CD4-positive, alpha-beta T cell (primary cell): ENCODE data around the gene PPP1R14B. TPM values are rescaled to one million over a fixed set of nuclear protein-coding genes. Genes with fewer than 3 reads are reported as not detected.

Experiments used
- ATAC-seq: fragments of 200-7000 bp; cut with Tn5 transposase; one replicate; pipeline ENCODE4 v1.10.0; 2022; ENCODE audit warnings: mild to moderate bottlenecking; ENCODE audit not compliant: poor library complexity
- CTCF ChIA-PET: fragments of 350-600 bp; sonication (Branson Sonifier 250); formaldehyde crosslinking; loops from one replicate; lab custom pipeline; 2021; ENCODE audit warnings: antibody characterized with exemption, inconsistent platforms; lab: Charles Lee
- POLR2A ChIA-PET: fragments of 350-600 bp; sonication (Branson Sonifier 250); formaldehyde crosslinking; loops from one replicate; lab custom pipeline; 2021; ENCODE audit warnings: antibody characterized with exemption, inconsistent platforms; lab: Charles Lee
- DNase-seq, 14 experiments: peaks; one replicate each; pipeline ENCODE4 v3.0.0-alpha.2; 2013 to 2020; ENCODE audit warnings: mixed read lengths in 2 of 14
- H3K27ac ChIP-seq, 2 donors: one replicate each; pipeline versions ENCODE4 v1.5.1 to v1.7.0; 2013; ENCODE audit warnings: low read length in 2 of 2, low read depth in 1 of 2, mild to moderate bottlenecking in 1 of 2
- H3K27me3 ChIP-seq, 2 experiments: 1 replicate in 1 of 2; 2 replicates in 1 of 2; pipeline versions ENCODE4 v1.6.1 to v1.7.0; 2013; ENCODE audit warnings: low read length in 2 of 2, control low read depth in 1 of 2, mild to moderate bottlenecking in 1 of 2, moderate library complexity in 1 of 2; ENCODE audit not compliant: insufficient read depth in 2 of 2, control insufficient read depth in 1 of 2
- H3K36me3 ChIP-seq: one replicate; pipeline ENCODE4 v1.6.1; 2013; ENCODE audit warnings: low read length, control low read depth; ENCODE audit not compliant: insufficient read depth
- H3K4me1 ChIP-seq: one replicate; pipeline ENCODE4 v1.6.1; 2013; ENCODE audit warnings: low read length, control low read depth; ENCODE audit not compliant: insufficient read depth
- H3K4me3 ChIP-seq: one replicate; pipeline ENCODE4 v1.5.1; 2013; ENCODE audit warnings: mild to moderate bottlenecking, low read length, moderate library complexity
- H3K9me3 ChIP-seq, 2 experiments: 1 replicate in 1 of 2; 2 replicates in 1 of 2; pipeline versions ENCODE4 v1.6.1 to v1.7.0; 2013; ENCODE audit warnings: low read length in 2 of 2, mild to moderate bottlenecking in 2 of 2, control low read depth in 1 of 2, moderate library complexity in 1 of 2; ENCODE audit not compliant: control insufficient read depth in 1 of 2, insufficient read depth in 1 of 2
- H3K27ac Mint-ChIP-seq: one replicate; pipeline ENCODE4 v1.8.0; 2020; ENCODE audit warnings: mixed read lengths
- H3K27me3 Mint-ChIP-seq: one replicate; pipeline ENCODE4 v1.8.0; 2021; ENCODE audit warnings: mixed read lengths
- H3K36me3 Mint-ChIP-seq: one replicate; pipeline ENCODE4 v1.8.0; 2021; ENCODE audit warnings: low read depth, mixed read lengths
- H3K4me1 Mint-ChIP-seq: one replicate; pipeline ENCODE4 v1.8.0; 2021; ENCODE audit warnings: low read depth, mixed read lengths
- H3K4me3 Mint-ChIP-seq: one replicate; pipeline ENCODE4 v1.8.0; 2020; ENCODE audit warnings: mild to moderate bottlenecking, mixed read lengths
- H3K9me3 Mint-ChIP-seq: one replicate; pipeline ENCODE4 v1.8.0; 2020; ENCODE audit warnings: mixed read lengths
- intact Hi-C, 2 experiments: fragments of 100-400 bp; cut with DNase I in 1 of 2; cut with micrococcal nuclease in 1 of 2; formaldehyde crosslinking; loops; one replicate each; pipeline versions ENCODE4 v1.15.1 to v1.9.0; 2023 to 2025; cut with DNase I, micrococcal nuclease
- total RNA-seq, 174 experiments: library from RNA in 2 of 174; stranded (reverse) in 2 of 174; gene quantifications; one replicate each; pipeline ENCODE4 v1.2.3 and lab custom pipeline; 2021 to 2026
- TF ChIP-seq, protein P1 (sequence below): fragments of 200-600 bp; IDR thresholded peaks from one replicate; pipeline ENCODE4 v1.8.0; 2022; ENCODE audit warnings: antibody characterized with exemption, mild to moderate bottlenecking

Gene PPP1R14B
- total RNA-seq, 2 experiments from 2014 or later: 17.1 to 21.0 TPM

- peaks cover 33% of the 10 kb centered on the region for H3K4me1 ChIP-seq
- H3K27ac Mint-ChIP-seq: no peak overlapping the region
- H3K9me3 Mint-ChIP-seq: no peaks in the 10 kb centered on the region
- intact Hi-C loops: loop anchor here in 1 of 2 experiments (5.0 to 10.0 kb wide), 2 partner anchors 67 to 400 kb away; partner anchors contain the start of gene STIP1
- peaks cover 16% of the 10 kb centered on the region for H3K36me3 ChIP-seq
- no peak overlapping the region for H3K27ac ChIP-seq
- CTCF ChIA-PET: interaction anchor here (0.6 to 0.9 kb wide), 2 partner anchors 17 to 50 kb away, joined by 3 read pairs; no protein-coding TSS in a partner anchor
- H3K4me1 Mint-ChIP-seq: peaks cover 12% of the 10 kb centered on the region
- DNase-seq (no peak), ATAC-seq (no peak)
- POLR2A ChIA-PET: no interaction called here
- H3K4me3 Mint-ChIP-seq: no peak overlapping the region
- H3K27me3 ChIP-seq: no peaks in the 10 kb centered on the region
- TF ChIP-seq, protein P1, sequence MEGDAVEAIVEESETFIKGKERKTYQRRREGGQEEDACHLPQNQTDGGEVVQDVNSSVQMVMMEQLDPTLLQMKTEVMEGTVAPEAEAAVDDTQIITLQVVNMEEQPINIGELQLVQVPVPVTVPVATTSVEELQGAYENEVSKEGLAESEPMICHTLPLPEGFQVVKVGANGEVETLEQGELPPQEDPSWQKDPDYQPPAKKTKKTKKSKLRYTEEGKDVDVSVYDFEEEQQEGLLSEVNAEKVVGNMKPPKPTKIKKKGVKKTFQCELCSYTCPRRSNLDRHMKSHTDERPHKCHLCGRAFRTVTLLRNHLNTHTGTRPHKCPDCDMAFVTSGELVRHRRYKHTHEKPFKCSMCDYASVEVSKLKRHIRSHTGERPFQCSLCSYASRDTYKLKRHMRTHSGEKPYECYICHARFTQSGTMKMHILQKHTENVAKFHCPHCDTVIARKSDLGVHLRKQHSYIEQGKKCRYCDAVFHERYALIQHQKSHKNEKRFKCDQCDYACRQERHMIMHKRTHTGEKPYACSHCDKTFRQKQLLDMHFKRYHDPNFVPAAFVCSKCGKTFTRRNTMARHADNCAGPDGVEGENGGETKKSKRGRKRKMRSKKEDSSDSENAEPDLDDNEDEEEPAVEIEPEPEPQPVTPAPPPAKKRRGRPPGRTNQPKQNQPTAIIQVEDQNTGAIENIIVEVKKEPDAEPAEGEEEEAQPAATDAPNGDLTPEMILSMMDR: no peak
- H3K27me3 Mint-ChIP-seq: no peaks in the 10 kb centered on the region
- peaks cover 8% of the 10 kb centered on the region for H3K36me3 Mint-ChIP-seq
- H3K9me3 ChIP-seq: no peaks in the 10 kb centered on the region
- H3K4me3 ChIP-seq: no peak overlapping the region
These were observed 7.6 kb upstream of the PPP1R14B start for GRCh38 chr11:64254326-64254725.

DNA sequence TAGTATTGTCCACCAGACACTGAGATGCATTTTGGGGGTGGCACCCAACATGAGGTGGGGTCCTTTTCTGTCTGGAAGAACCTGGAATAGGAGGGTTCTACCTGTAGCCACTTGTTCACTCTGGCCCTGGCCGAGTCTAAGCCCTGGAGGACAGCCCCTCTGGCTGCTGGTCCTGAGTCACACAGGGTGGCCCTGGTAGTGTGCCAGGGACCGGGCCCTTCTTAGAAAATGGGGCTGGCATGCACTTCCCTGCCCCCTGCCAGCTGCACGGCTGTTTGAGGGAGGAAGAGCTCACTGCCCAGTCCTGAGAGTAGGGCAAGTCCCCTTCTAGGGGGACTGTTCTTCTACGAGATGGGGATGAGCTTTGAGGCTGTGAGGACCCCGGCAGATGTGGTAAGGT lies 6.7 kb upstream of the PPP1R14B start:
- Histone ChIP-seq H3K27me3 (no peaks in the 10 kb centered on the region), H3K27ac (no peak overlapping the region), H3K4me1 (peaks cover 31% of the 10 kb centered on the region), H3K36me3 (peaks cover 7% of the 10 kb centered on the region), H3K9me3 (no peaks in the 10 kb centered on the region), H3K4me3 (no peak overlapping the region)
- POLR2A ChIA-PET: no interaction called here
- CTCF ChIA-PET: interaction anchor here (0.6 kb wide), 1 partner anchor 51 kb away, joined by 3 read pairs; no protein-coding TSS in a partner anchor
- DNase-seq: no peak
- TF ChIP-seq, protein P1: no peak
- H3K9me3 Mint-ChIP-seq: no peaks in the 10 kb centered on the region
- H3K27me3 Mint-ChIP-seq: no peaks in the 10 kb centered on the region
- peaks cover 7% of the 10 kb centered on the region for H3K36me3 Mint-ChIP-seq
- ATAC-seq: no peak
- H3K27ac Mint-ChIP-seq: no peak overlapping the region
- peak overlapping the region; percentile 45 for H3K4me3 Mint-ChIP-seq
- peaks cover 12% of the 10 kb centered on the region for H3K4me1 Mint-ChIP-seq
- intact Hi-C loops: loop anchor here in 1 of 2 experiments (5.0 to 10.0 kb wide), 2 partner anchors 66 to 401 kb away; partner anchors contain the start of gene STIP1

- H3K9me3 Mint-ChIP-seq: no peaks in the 10 kb centered on the region
- intact Hi-C loops: loop anchor here in 1 of 2 experiments (5.0 to 10.0 kb wide), 2 partner anchors 66 to 402 kb away; partner anchors contain the start of gene STIP1
- no peak overlapping the region for H3K4me3 ChIP-seq
These were observed 6.3 kb upstream of the PPP1R14B start for GRCh38 chr11:64253043-64253442.

More at GRCh38 chr11:64253043-64253442, 6.3 kb upstream of the PPP1R14B start:
- H3K36me3 Mint-ChIP-seq: peaks cover 6% of the 10 kb centered on the region
- Histone ChIP-seq H3K9me3 (no peaks in the 10 kb centered on the region), H3K36me3 (peaks cover 4% of the 10 kb centered on the region), H3K27me3 (no peaks in the 10 kb centered on the region), H3K4me1 (peaks cover 31% of the 10 kb centered on the region), H3K27ac (no peak overlapping the region)
- DNase-seq (no peak), ATAC-seq (no peak)
- H3K4me3 Mint-ChIP-seq: peak overlapping the region; percentile 45
- CTCF ChIA-PET: interaction anchor here (4.7 kb wide), 1 partner anchor 48 kb away, joined by 56 read pairs; the partner anchor contains the start of gene FERMT3
- H3K4me1 Mint-ChIP-seq: peaks cover 15% of the 10 kb centered on the region
- TF ChIP-seq, protein P1: no peak
- no peak overlapping the region for H3K27ac Mint-ChIP-seq
- H3K27me3 Mint-ChIP-seq: no peaks in the 10 kb centered on the region
- POLR2A ChIA-PET: no interaction called here
